ENCODE data around the gene KLHDC10. TPM values are rescaled to one million over a fixed set of nuclear protein-coding genes. Genes with fewer than 3 reads are reported as not detected.
A peak's percentile ranks its signal among the peaks of the same experiment; 100 is the strongest.

The KLHDC10 gene
- total RNA-seq, 2 donors from 2014 or later = 19.7 to 20.8 TPM

- no peak for ATAC-seq
Measured at GRCh38 chr7:130134106-130134636, 63.8 kb downstream of the KLHDC10 start.

DNA sequence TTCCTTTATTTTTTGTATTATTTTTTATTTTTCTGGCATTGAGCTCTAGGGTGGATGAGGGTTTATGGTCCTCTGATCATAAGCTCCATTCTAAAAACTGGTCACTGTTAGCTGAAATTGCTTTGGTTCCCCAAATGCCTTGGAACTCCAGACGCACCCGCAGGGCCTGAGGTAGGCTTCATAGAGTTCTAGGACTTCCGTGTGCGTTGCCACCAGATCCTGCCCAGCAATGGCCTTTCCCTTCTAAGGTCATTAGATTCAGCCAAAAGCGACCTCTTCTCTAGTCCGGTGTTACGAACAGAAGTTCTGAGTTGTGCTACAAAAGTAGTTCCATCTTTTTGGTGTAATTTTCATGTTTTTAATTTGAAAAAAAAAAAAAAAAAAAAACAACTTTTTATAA, 64.4 kb downstream of the KLHDC10 start:
- no peaks in the 10 kb centered on the region for H3K9me3 Mint-ChIP-seq
- H3K4me1 Mint-ChIP-seq (ENCODE audit: low read depth in 2 of 2) = peaks cover 9 to 10% of the 10 kb centered on the region in 2 donors
- H3K27me3 Mint-ChIP-seq = no peaks in the 10 kb centered on the region
- peaks cover 28% of the 10 kb centered on the region for H3K36me3 Mint-ChIP-seq
- H3K4me3 Mint-ChIP-seq = no peak overlapping the region
- no peak overlapping the region for H3K27ac Mint-ChIP-seq
- no peak for ATAC-seq
- DNase-seq (ENCODE audit: low spot score) = no peak

More at GRCh38 chr7:130134106-130134636, 63.8 kb downstream of the KLHDC10 start:
- H3K27me3 Mint-ChIP-seq = no peaks in the 10 kb centered on the region
- H3K4me3 Mint-ChIP-seq = no peak overlapping the region
- DNase-seq (ENCODE audit: low spot score) = no peak
- peaks cover 9 to 10% of the 10 kb centered on the region in 2 donors for H3K4me1 Mint-ChIP-seq (ENCODE audit: low read depth in 2 of 2)
- no peaks in the 10 kb centered on the region for H3K9me3 Mint-ChIP-seq
- H3K36me3 Mint-ChIP-seq = peaks cover 27% of the 10 kb centered on the region
- H3K27ac Mint-ChIP-seq = no peak overlapping the region

GRCh38 chr7:130135208-130136205, 65.2 kb downstream of the KLHDC10 start:
- Mint-ChIP-seq H3K4me3 (no peak overlapping the region), H3K27ac (peak overlapping the region in 1 of 2 donors; percentile 34), H3K27me3 (no peaks in the 10 kb centered on the region), H3K36me3 (peaks cover 24% of the 10 kb centered on the region), H3K4me1 (ENCODE audit: low read depth in 2 of 2) (peaks cover 9 to 10% of the 10 kb centered on the region in 2 donors), H3K9me3 (no peaks in the 10 kb centered on the region)
- ATAC-seq = no peak
- DNase-seq (ENCODE audit: low spot score) = no peak

- Mint-ChIP-seq H3K4me1 (ENCODE audit: low read depth in 2 of 2) (peaks cover 9 to 15% of the 10 kb centered on the region in 2 donors), H3K4me3 (no peak overlapping the region), H3K9me3 (no peaks in the 10 kb centered on the region), H3K36me3 (peaks cover 16% of the 10 kb centered on the region), H3K27me3 (peaks cover 0 to 4% of the 10 kb centered on the region in 2 donors), H3K27ac (peak overlapping the region in 1 of 2 donors; percentile 34)
- no peak for DNase-seq (ENCODE audit: low spot score)
- ATAC-seq = no peak
Measured at GRCh38 chr7:130136579-130137167, 66.3 kb downstream of the KLHDC10 start.

GRCh38 chr7:130137207-130137606, 66.9 kb downstream of the KLHDC10 start:
- H3K27me3 Mint-ChIP-seq = peaks cover 0 to 6% of the 10 kb centered on the region in 2 donors
- H3K4me3 Mint-ChIP-seq = no peak overlapping the region
- ATAC-seq = no peak

GRCh38 chr7:130139193-130139960, 69.0 kb downstream of the KLHDC10 start:
- Mint-ChIP-seq H3K9me3 (no peaks in the 10 kb centered on the region), H3K4me3 (no peak overlapping the region), H3K36me3 (peaks cover 12% of the 10 kb centered on the region), H3K4me1 (ENCODE audit: low read depth in 2 of 2) (peaks cover 9 to 19% of the 10 kb centered on the region in 2 donors), H3K27me3 (peaks cover 0 to 9% of the 10 kb centered on the region in 2 donors), H3K27ac (no peak overlapping the region)
- DNase-seq (ENCODE audit: low spot score) (no peak), ATAC-seq (no peak)

More at GRCh38 chr7:130137207-130137606, 66.9 kb downstream of the KLHDC10 start:
- Mint-ChIP-seq H3K4me1 (ENCODE audit: low read depth in 2 of 2) (peaks cover 9 to 16% of the 10 kb centered on the region in 2 donors), H3K36me3 (peaks cover 12% of the 10 kb centered on the region), H3K27ac (no peak overlapping the region), H3K9me3 (no peaks in the 10 kb centered on the region)
- no peak for DNase-seq (ENCODE audit: low spot score)

- Mint-ChIP-seq H3K4me3 (peak overlapping the region; percentile 39), H3K27me3 (peaks cover 0 to 9% of the 10 kb centered on the region in 2 donors), H3K36me3 (peaks cover 11% of the 10 kb centered on the region), H3K4me1 (ENCODE audit: low read depth in 2 of 2) (peaks cover 9 to 27% of the 10 kb centered on the region in 2 donors), H3K9me3 (no peaks in the 10 kb centered on the region), H3K27ac (no peak overlapping the region)
- ATAC-seq = no peak
- DNase-seq (ENCODE audit: low spot score) = no peak
Measured at GRCh38 chr7:130140551-130141160, 70.3 kb downstream of the KLHDC10 start.

DNA sequence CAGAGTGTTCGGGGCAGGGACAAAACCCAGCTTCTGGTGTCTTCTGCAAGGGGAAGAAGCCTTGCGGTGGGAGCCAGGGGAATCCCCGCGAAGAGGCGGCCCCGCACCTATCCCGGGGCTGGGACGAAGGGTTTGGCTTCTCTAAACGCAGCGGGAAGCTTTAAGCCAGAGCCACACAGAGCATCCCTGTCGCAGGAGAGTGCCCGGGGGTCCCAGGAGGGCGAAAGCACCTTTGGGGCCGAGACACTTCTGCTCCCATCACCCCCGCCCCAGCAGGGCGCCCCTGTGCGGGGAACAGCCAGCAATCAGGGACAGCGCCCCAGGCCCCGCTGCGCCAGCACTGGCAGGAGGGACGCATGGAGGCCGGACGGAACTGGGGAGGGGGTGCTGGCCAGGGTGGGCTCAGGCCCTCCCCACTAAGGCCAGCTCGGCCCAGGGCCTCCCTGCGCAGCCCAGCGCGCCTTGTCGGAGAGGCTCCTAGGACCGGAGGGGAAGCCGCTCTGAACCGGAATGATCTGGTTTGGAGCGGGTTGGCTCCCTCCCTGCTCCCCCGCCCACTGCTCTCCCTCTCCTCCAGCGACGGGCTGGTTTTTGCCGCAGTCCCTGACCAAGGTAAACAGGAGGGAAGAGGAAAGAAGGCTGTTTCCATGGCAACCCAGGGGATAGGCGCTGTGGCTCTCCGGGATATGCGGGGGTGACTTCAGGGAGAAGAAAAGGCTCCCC, 71.0 kb downstream of the KLHDC10 start:
- Mint-ChIP-seq H3K9me3 (no peaks in the 10 kb centered on the region), H3K36me3 (peaks cover 6% of the 10 kb centered on the region), H3K4me1 (ENCODE audit: low read depth in 2 of 2) (peaks cover 6 to 24% of the 10 kb centered on the region in 2 donors), H3K27me3 (peaks cover 0 to 9% of the 10 kb centered on the region in 2 donors), H3K4me3 (peak overlapping the region; percentile 39), H3K27ac (no peak overlapping the region)
- peak; percentile 35 to 48 for ATAC-seq
- DNase-seq (ENCODE audit: low spot score) = no peak

DNA sequence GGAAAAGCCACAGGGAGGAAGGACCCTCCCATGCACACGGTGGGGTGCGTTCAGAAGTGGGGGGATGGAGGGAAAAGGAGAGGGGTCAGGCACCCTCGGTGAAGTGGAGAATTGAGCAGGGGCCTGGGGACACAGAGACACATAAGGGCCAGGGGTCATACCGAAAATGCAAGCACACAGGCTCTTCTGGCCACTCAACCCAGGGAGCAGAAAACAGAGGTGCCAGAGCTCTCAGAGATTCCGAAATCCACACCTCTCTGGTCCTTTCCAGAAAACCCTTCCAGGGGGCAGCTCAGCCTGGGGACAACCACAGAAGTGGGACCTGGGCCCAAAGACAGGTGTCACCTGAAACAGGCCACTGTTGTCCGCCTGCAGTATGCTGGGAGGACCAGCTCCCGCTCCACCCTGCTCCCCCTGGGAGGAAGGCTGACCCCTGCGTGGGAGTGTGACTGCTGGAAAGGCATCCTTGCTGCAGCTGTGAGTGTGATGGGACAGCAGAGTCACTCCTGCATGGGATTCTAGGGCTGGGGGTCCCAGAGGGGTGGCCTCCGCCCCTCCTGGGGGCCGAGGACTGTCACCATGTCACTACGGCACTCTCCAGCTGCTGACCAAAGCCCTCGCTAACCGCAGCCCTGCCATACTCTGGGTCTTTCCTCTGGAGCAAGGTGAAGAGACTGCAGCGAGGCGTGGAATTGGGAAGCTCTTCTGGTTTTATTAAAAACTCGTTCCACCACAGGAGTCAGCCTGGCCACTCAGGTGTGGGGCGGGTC, 71.7 kb downstream of the KLHDC10 start:
- H3K9me3 Mint-ChIP-seq = no peaks in the 10 kb centered on the region
- H3K4me1 Mint-ChIP-seq (ENCODE audit: low read depth in 2 of 2) = peaks cover 6 to 21% of the 10 kb centered on the region in 2 donors
- H3K36me3 Mint-ChIP-seq = peaks cover 6% of the 10 kb centered on the region
- H3K4me3 Mint-ChIP-seq = no peak overlapping the region
- ATAC-seq (no peak), DNase-seq (ENCODE audit: low spot score) (no peak)
- H3K27ac Mint-ChIP-seq = no peak overlapping the region
- H3K27me3 Mint-ChIP-seq = peaks cover 0 to 9% of the 10 kb centered on the region in 2 donors

GRCh38 chr7:130142654-130143333, 72.5 kb downstream of the KLHDC10 start:
- DNase-seq (ENCODE audit: low spot score) (no peak), ATAC-seq (no peak)
- peaks cover 6% of the 10 kb centered on the region for H3K36me3 Mint-ChIP-seq
- H3K9me3 Mint-ChIP-seq = no peaks in the 10 kb centered on the region
- H3K4me3 Mint-ChIP-seq = no peak overlapping the region
- H3K27ac Mint-ChIP-seq = no peak overlapping the region
- H3K27me3 Mint-ChIP-seq = peaks cover 0 to 9% of the 10 kb centered on the region in 2 donors
- H3K4me1 Mint-ChIP-seq (ENCODE audit: low read depth in 2 of 2) = peaks cover 6 to 21% of the 10 kb centered on the region in 2 donors

DNA sequence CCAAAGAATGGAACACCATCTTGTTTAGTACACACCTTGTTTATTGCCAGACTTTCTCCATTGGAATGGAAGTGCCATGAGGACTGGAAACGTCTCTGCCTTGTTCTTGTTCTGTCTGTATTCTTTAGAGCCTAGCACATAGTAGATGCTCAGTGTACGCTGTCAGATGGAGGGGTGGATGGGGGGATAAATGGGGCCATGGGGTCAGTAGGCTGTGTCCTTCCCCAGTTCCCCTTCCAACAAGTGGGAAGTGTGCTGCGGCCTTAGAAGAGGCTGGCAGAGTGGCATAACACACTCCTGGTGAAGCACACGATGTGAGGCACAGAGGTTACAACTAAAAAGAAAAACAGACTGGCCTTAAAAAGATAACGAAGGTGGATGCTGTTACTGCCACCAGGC, 73.0 kb downstream of the KLHDC10 start:
- Mint-ChIP-seq H3K36me3 (peaks cover 6% of the 10 kb centered on the region), H3K4me1 (ENCODE audit: low read depth in 2 of 2) (peaks cover 6 to 21% of the 10 kb centered on the region in 2 donors), H3K4me3 (no peak overlapping the region), H3K9me3 (no peaks in the 10 kb centered on the region), H3K27me3 (peaks cover 0 to 13% of the 10 kb centered on the region in 2 donors), H3K27ac (no peak overlapping the region)
- DNase-seq (ENCODE audit: low spot score) = no peak
- no peak for ATAC-seq

All from natural killer cell treated with Interleukin-12 subunit alpha and Interleukin-12 subunit beta and Interleukin-15 and Interleukin-18, amount 100 ng/mL, for 72 hours (primary cell).